Measurements from ENCODE around the gene NECTIN1. TPM values are rescaled to one million over a fixed set of nuclear protein-coding genes. Genes with fewer than 3 reads are reported as not detected.

The NECTIN1 gene
- total RNA-seq, 2 experiments from 2014 or later, result 2.5 to 3.4 TPM

DNA sequence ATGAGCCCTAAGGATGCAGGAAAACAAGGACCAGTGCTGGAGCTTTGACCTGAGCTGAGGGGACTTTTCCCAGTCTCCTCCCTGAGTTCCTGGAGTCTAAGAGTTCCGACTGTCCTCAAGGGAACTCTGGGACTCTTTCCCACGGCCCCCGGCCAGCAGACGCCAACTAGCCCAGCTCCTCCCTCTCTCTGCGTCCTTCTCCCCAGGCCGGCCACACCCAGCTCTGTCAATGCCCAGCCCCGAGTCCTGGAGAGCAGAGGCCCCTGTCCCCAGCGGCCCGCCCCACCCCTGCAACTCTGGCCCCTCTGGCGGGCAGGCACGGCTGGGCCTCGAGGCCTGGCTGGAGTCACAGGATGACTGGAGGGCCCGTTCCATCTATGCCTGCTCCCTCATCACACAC, 29.8 kb downstream of the NECTIN1 start:
- TF ChIP-seq, protein P1, sequence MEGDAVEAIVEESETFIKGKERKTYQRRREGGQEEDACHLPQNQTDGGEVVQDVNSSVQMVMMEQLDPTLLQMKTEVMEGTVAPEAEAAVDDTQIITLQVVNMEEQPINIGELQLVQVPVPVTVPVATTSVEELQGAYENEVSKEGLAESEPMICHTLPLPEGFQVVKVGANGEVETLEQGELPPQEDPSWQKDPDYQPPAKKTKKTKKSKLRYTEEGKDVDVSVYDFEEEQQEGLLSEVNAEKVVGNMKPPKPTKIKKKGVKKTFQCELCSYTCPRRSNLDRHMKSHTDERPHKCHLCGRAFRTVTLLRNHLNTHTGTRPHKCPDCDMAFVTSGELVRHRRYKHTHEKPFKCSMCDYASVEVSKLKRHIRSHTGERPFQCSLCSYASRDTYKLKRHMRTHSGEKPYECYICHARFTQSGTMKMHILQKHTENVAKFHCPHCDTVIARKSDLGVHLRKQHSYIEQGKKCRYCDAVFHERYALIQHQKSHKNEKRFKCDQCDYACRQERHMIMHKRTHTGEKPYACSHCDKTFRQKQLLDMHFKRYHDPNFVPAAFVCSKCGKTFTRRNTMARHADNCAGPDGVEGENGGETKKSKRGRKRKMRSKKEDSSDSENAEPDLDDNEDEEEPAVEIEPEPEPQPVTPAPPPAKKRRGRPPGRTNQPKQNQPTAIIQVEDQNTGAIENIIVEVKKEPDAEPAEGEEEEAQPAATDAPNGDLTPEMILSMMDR (IDR thresholded peaks at IDR 0.05), result no peak
- no peak overlapping the region for H3K4me3 ChIP-seq (ENCODE audit: low read length)
- Mint-ChIP-seq H3K9me3 (no peaks in the 10 kb centered on the region), H3K4me1 (ENCODE audit: low read depth) (no peaks in the 10 kb centered on the region), H3K27me3 (no peaks in the 10 kb centered on the region), H3K27ac (no peak overlapping the region), H3K36me3 (ENCODE audit: low read depth) (no peaks in the 10 kb centered on the region), H3K4me3 (no peak overlapping the region)
- ChIA-PET CTCF (no interaction called here), POLR2A (no interaction called here)
- no peaks in the 10 kb centered on the region for H3K4me1 ChIP-seq (ENCODE audit: insufficient read depth, low read length)
- no peaks in the 10 kb centered on the region for H3K27me3 ChIP-seq (ENCODE audit: control insufficient read depth in 1 of 2, insufficient read depth in 2 of 2, low read length in 2 of 2)
- H3K36me3 ChIP-seq (ENCODE audit: insufficient read depth, low read length), result no peaks in the 10 kb centered on the region
- H3K27ac ChIP-seq (ENCODE audit: low read depth in 1 of 2, low read length in 2 of 2), result no peak overlapping the region
- ATAC-seq (ENCODE audit: poor library complexity) (no peak), DNase-seq (no peak)
- intact Hi-C loops (cut with DNase I, micrococcal nuclease), result no loop called here
- H3K9me3 ChIP-seq (ENCODE audit: control insufficient read depth in 1 of 2, insufficient read depth in 1 of 2, low read length in 2 of 2), result no peaks in the 10 kb centered on the region

GRCh38 chr11:119697882-119698281, 31.1 kb downstream of the NECTIN1 start:
- H3K36me3 Mint-ChIP-seq (ENCODE audit: low read depth), result no peaks in the 10 kb centered on the region
- no peaks in the 10 kb centered on the region for H3K9me3 ChIP-seq (ENCODE audit: control insufficient read depth in 1 of 2, insufficient read depth in 1 of 2, low read length in 2 of 2)
- DNase-seq (no peak), ATAC-seq (ENCODE audit: poor library complexity) (no peak)
- H3K27me3 ChIP-seq (ENCODE audit: control insufficient read depth in 1 of 2, insufficient read depth in 2 of 2, low read length in 2 of 2), result no peaks in the 10 kb centered on the region
- intact Hi-C loops (cut with DNase I, micrococcal nuclease), result no loop called here
- no peak overlapping the region for H3K4me3 Mint-ChIP-seq
- no peak overlapping the region for H3K27ac Mint-ChIP-seq
- no peak overlapping the region for H3K27ac ChIP-seq (ENCODE audit: low read depth in 1 of 2, low read length in 2 of 2)
- no peaks in the 10 kb centered on the region for H3K4me1 ChIP-seq (ENCODE audit: insufficient read depth, low read length)
- no peaks in the 10 kb centered on the region for H3K4me1 Mint-ChIP-seq (ENCODE audit: low read depth)
- no peaks in the 10 kb centered on the region for H3K36me3 ChIP-seq (ENCODE audit: insufficient read depth, low read length)
- ChIA-PET POLR2A (no interaction called here), CTCF (no interaction called here)
- no peaks in the 10 kb centered on the region for H3K27me3 Mint-ChIP-seq
- no peak overlapping the region for H3K4me3 ChIP-seq (ENCODE audit: low read length)
- TF ChIP-seq, protein P1 (IDR thresholded peaks at IDR 0.05), result no peak
- H3K9me3 Mint-ChIP-seq, result no peaks in the 10 kb centered on the region

DNA sequence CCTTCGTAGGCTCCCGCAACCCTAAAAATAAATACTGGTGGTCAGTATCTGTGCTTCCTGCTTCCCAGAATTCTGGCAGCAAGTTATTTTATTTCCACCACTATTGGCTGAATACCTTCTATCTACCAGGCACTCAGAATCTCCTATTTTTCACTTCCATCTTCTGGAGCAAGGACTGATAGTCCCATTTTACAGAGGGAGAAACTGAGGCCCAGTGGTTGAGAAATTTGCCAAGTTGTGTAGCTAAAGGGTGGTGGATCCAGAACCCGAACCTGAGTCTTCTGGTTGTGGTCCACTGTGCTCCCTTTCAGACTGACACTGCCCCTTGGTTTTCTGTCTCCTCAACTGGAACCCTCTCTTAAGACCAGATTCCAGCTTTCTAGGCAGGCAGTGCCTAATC, 31.6 kb downstream of the NECTIN1 start:
- POLR2A ChIA-PET, result no interaction called here
- DNase-seq (no peak), ATAC-seq (ENCODE audit: poor library complexity) (no peak)
- H3K9me3 ChIP-seq (ENCODE audit: control insufficient read depth in 1 of 2, insufficient read depth in 1 of 2, low read length in 2 of 2), result no peaks in the 10 kb centered on the region
- Mint-ChIP-seq H3K27me3 (no peaks in the 10 kb centered on the region), H3K4me1 (ENCODE audit: low read depth) (no peaks in the 10 kb centered on the region), H3K9me3 (no peaks in the 10 kb centered on the region), H3K4me3 (no peak overlapping the region), H3K36me3 (ENCODE audit: low read depth) (no peaks in the 10 kb centered on the region), H3K27ac (no peak overlapping the region)
- H3K4me3 ChIP-seq (ENCODE audit: low read length), result no peak overlapping the region
- TF ChIP-seq, protein P1 (IDR thresholded peaks at IDR 0.05), result no peak
- intact Hi-C loops (cut with DNase I, micrococcal nuclease), result no loop called here
- no peaks in the 10 kb centered on the region for H3K4me1 ChIP-seq (ENCODE audit: insufficient read depth, low read length)
- H3K36me3 ChIP-seq (ENCODE audit: insufficient read depth, low read length), result no peaks in the 10 kb centered on the region
- CTCF ChIA-PET, result no interaction called here
- no peak overlapping the region for H3K27ac ChIP-seq (ENCODE audit: low read depth in 1 of 2, low read length in 2 of 2)
- no peaks in the 10 kb centered on the region for H3K27me3 ChIP-seq (ENCODE audit: control insufficient read depth in 1 of 2, insufficient read depth in 2 of 2, low read length in 2 of 2)

Data from CD4-positive, alpha-beta T cell (primary cell).